ENCODE measurements around the gene POFUT1. TPM values are rescaled to one million over a fixed set of nuclear protein-coding genes. Genes with fewer than 3 reads are reported as not detected.
A peak's percentile ranks its signal among the peaks of the same experiment; 100 is the strongest.

Gene POFUT1
- polyA plus RNA-seq, 3 donors = 10.9 to 22.8 (median 11.8) TPM

DNA sequence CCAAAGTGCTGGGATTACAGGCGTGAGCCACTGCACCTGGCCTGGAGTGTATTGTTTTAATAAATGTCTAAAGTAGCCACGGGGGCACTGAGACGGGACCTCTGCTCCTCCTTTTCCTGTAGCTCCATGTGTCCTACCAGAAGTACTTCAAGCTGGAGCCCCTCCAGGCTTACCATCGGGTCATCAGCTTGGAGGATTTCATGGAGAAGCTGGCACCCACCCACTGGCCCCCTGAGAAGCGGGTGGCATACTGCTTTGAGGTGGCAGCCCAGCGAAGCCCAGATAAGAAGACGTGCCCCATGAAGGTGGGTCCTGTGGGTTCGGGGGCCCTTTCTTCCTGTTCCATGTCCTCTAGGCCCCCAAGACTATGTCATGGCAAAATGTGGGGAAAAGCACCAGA lies 7.5 kb downstream of the POFUT1 start:
- H3K4me3 ChIP-seq (replicated peaks in 1 of 3; ENCODE audit: low read depth in 2 of 3, low read length in 3 of 3) = no peak overlapping the region
- no peaks in the 10 kb centered on the region for H3K4me1 ChIP-seq (ENCODE audit: control insufficient read depth in 1 of 2, insufficient read depth in 2 of 2, low read length in 2 of 2)
- Mint-ChIP-seq H3K27ac (peak overlapping the region in 1 of 7 donors; percentile 66), H3K4me1 (peaks cover 4% of the 10 kb centered on the region), H3K4me3 (no peak overlapping the region), H3K9me3 (no peaks in the 10 kb centered on the region), H3K36me3 (peaks cover 78 to 95% of the 10 kb centered on the region in 2 donors), H3K27me3 (ENCODE audit: low read depth in 3 of 3) (no peaks in the 10 kb centered on the region)
- peaks cover 60 to 94% of the 10 kb centered on the region in 2 donors for H3K36me3 ChIP-seq (replicated peaks in 1 of 2; ENCODE audit: control insufficient read depth in 1 of 2, insufficient read depth in 2 of 2, low read length in 2 of 2)
- no peaks in the 10 kb centered on the region for H4K20me1 ChIP-seq (ENCODE audit: insufficient read depth, low read length)
- H3K79me2 ChIP-seq (ENCODE audit: insufficient read depth, low read length) = peaks cover 6% of the 10 kb centered on the region
- no peak for DNase-seq
- H3K27me3 ChIP-seq (ENCODE audit: control insufficient read depth in 2 of 2, insufficient read depth in 2 of 2, low read length in 2 of 2) = no peaks in the 10 kb centered on the region
- H3K4me2 ChIP-seq (replicated peaks; ENCODE audit: extremely low read depth, low read length, poor library complexity, severe bottlenecking) = no peak overlapping the region
- no peak overlapping the region for H2AFZ ChIP-seq (ENCODE audit: insufficient read depth, low read depth, low read length, poor library complexity, severe bottlenecking)
- WGBS (ENCODE audit: insufficient coverage) = 98% methylated on average over 5 of the region's 8 CpGs
- TF ChIP-seq, protein P1, sequence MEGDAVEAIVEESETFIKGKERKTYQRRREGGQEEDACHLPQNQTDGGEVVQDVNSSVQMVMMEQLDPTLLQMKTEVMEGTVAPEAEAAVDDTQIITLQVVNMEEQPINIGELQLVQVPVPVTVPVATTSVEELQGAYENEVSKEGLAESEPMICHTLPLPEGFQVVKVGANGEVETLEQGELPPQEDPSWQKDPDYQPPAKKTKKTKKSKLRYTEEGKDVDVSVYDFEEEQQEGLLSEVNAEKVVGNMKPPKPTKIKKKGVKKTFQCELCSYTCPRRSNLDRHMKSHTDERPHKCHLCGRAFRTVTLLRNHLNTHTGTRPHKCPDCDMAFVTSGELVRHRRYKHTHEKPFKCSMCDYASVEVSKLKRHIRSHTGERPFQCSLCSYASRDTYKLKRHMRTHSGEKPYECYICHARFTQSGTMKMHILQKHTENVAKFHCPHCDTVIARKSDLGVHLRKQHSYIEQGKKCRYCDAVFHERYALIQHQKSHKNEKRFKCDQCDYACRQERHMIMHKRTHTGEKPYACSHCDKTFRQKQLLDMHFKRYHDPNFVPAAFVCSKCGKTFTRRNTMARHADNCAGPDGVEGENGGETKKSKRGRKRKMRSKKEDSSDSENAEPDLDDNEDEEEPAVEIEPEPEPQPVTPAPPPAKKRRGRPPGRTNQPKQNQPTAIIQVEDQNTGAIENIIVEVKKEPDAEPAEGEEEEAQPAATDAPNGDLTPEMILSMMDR (IDR thresholded peaks at IDR 0.05) = no peak
- no peak overlapping the region for H3K9ac ChIP-seq (ENCODE audit: insufficient read depth, low read length, poor library complexity, severe bottlenecking)
- no peaks in the 10 kb centered on the region for H3K9me3 ChIP-seq (replicated peaks in 1 of 2; ENCODE audit: control insufficient read depth in 1 of 2, insufficient read depth in 1 of 2, low read length in 2 of 2)
- H3K27ac ChIP-seq (ENCODE audit: low read depth in 1 of 2, low read length in 2 of 2) = no peak overlapping the region
- intact Hi-C loops (cut with micrococcal nuclease) = no loop called here

DNA sequence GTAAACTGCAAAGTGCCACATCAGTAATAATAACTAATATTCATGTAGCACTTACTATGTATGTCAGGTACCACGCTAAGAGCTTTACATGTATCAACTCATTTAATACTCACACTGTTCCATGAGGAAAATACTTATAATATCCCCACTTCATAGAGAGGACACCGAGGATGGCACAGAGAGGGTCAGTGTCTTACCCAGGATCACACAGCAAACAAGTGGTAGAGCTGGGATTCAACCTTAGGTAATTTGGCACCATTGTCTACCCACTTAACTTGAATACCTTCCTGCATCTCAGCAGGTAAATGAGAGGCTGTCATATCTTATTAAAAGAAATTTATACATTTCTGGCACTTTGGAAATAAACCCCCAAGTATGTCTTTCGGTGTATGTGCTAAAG lies 8.0 kb downstream of the POFUT1 start:
- no peak for DNase-seq
- H3K4me3 ChIP-seq (replicated peaks in 1 of 3; ENCODE audit: low read depth in 2 of 3, low read length in 3 of 3) = no peak overlapping the region
- TF ChIP-seq, protein P1 (IDR thresholded peaks at IDR 0.05) = no peak
- Mint-ChIP-seq H3K9me3 (no peaks in the 10 kb centered on the region), H3K36me3 (peaks cover 77 to 93% of the 10 kb centered on the region in 2 donors), H3K4me1 (peaks cover 4% of the 10 kb centered on the region), H3K4me3 (no peak overlapping the region), H3K27me3 (ENCODE audit: low read depth in 3 of 3) (no peaks in the 10 kb centered on the region), H3K27ac (no peak overlapping the region)
- no peaks in the 10 kb centered on the region for H3K27me3 ChIP-seq (ENCODE audit: control insufficient read depth in 2 of 2, insufficient read depth in 2 of 2, low read length in 2 of 2)
- peaks cover 4% of the 10 kb centered on the region for H3K79me2 ChIP-seq (ENCODE audit: insufficient read depth, low read length)
- no peaks in the 10 kb centered on the region for H4K20me1 ChIP-seq (ENCODE audit: insufficient read depth, low read length)
- H2AFZ ChIP-seq (ENCODE audit: insufficient read depth, low read depth, low read length, poor library complexity, severe bottlenecking) = no peak overlapping the region
- H3K9ac ChIP-seq (ENCODE audit: insufficient read depth, low read length, poor library complexity, severe bottlenecking) = no peak overlapping the region
- no peaks in the 10 kb centered on the region for H3K4me1 ChIP-seq (ENCODE audit: control insufficient read depth in 1 of 2, insufficient read depth in 2 of 2, low read length in 2 of 2)
- H3K9me3 ChIP-seq (replicated peaks in 1 of 2; ENCODE audit: control insufficient read depth in 1 of 2, insufficient read depth in 1 of 2, low read length in 2 of 2) = no peaks in the 10 kb centered on the region
- no peak overlapping the region for H3K4me2 ChIP-seq (replicated peaks; ENCODE audit: extremely low read depth, low read length, poor library complexity, severe bottlenecking)
- peaks cover 55 to 94% of the 10 kb centered on the region in 2 donors for H3K36me3 ChIP-seq (replicated peaks in 1 of 2; ENCODE audit: control insufficient read depth in 1 of 2, insufficient read depth in 2 of 2, low read length in 2 of 2)
- no CpG with 5 or more reads among the region's 3 CpGs for WGBS (ENCODE audit: insufficient coverage)
- intact Hi-C loops (cut with micrococcal nuclease) = no loop called here
- no peak overlapping the region for H3K27ac ChIP-seq (ENCODE audit: low read depth in 1 of 2, low read length in 2 of 2)

Data from CD14-positive monocyte (primary cell).